Cardiac fibroblast (primary cell): ENCODE results near the gene MSI2.

Source experiments
- DNase-seq, 2 donors: peaks; one replicate each; pipeline versions ENCODE4 v3.0.0 to v3.0.0-alpha.2; 2010; ENCODE audit warnings: low read depth in 2 of 2
- H3K4me3 ChIP-seq, 2 donors: replicated peaks in 1 of 2; 1 replicate in 1 of 2; 2 replicates in 1 of 2; pipeline ENCODE4 v1.5.1; 2011; ENCODE audit warnings: low read depth in 2 of 2, low read length in 2 of 2, mild to moderate bottlenecking in 2 of 2, moderate library complexity in 1 of 2
- TF ChIP-seq, protein P1 (sequence below): IDR thresholded peaks from one replicate; pipeline ENCODE4 v1.5.1; 2011; ENCODE audit warnings: low read depth, mild to moderate bottlenecking, low read length, inconsistent platforms

Gene MSI2

DNA sequence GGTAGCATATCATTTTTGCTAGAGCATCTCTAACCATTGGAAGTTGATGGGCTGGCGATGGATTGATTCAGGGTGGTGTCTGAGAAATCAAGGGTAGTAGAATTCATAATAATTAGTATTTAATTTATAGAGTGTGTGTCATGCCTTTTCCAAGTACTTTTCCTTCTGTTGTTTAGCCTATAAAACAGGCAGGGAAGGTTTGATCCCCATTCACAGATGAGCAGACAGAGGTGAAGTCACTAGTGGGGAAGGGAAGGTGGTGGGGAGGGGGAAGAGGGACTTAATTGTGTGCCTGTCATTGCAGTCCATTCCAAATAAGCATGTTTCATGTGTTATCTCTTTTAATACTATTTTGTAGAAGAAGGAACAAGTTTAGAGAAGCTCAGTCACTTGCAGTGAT, 131.3 kb downstream of the MSI2 start:
- DNase-seq, result no peak
- no peak overlapping the region for H3K4me3 ChIP-seq
- TF ChIP-seq, protein P1, sequence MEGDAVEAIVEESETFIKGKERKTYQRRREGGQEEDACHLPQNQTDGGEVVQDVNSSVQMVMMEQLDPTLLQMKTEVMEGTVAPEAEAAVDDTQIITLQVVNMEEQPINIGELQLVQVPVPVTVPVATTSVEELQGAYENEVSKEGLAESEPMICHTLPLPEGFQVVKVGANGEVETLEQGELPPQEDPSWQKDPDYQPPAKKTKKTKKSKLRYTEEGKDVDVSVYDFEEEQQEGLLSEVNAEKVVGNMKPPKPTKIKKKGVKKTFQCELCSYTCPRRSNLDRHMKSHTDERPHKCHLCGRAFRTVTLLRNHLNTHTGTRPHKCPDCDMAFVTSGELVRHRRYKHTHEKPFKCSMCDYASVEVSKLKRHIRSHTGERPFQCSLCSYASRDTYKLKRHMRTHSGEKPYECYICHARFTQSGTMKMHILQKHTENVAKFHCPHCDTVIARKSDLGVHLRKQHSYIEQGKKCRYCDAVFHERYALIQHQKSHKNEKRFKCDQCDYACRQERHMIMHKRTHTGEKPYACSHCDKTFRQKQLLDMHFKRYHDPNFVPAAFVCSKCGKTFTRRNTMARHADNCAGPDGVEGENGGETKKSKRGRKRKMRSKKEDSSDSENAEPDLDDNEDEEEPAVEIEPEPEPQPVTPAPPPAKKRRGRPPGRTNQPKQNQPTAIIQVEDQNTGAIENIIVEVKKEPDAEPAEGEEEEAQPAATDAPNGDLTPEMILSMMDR, result no peak

DNA sequence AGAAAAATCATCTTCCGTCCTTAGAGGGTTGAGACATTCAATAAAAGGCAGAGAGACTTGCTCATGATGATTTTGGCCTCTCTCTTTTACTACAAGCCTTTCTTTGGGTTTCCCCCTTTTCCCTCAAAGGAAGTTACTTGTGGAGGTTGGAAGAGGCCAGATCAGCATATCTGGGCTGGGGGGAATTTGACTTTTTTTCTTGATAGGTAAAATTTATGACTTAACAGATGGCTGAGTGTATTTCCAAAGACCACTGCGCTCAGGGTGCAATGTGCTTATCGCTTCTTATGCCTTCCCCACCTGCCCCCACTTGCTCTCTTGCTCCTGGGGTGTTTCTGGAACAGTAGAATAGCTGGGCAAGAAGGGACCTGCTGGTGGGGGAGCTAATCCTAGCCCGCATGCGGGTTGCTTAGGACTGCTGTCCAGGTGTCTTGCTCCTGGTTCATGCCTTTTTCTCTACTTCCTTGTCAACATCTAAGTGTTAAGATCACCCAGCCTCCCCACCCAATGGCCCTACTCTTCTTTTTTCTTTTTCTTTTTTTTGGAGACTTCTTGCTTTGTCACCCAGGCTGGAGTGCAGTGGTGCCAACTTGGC, 131.9 kb downstream of the MSI2 start:
- TF ChIP-seq, protein P1, result no peak
- DNase-seq, result no peak
- H3K4me3 ChIP-seq, result no peak overlapping the region

DNA sequence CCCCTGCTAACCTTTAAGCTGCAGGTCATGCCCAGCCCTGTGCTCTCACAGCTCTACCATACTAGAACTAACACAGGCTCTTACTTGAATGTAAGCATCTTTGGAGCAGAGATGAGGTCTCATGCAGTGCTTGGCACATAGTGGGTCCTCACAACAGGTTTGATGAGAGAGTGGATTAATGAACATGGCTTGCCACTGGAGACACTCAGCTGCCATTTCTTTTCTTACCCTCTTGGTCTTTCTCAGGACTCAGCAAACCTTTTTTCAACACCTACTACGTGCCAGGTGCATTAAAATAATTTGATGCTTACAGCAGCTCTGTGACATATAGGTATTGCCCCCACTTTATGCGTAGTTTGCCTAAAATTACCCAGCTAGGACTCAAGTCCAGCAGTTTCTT, 133.2 kb downstream of the MSI2 start:
- H3K4me3 ChIP-seq, result no peak overlapping the region
- no peak for DNase-seq
- TF ChIP-seq, protein P1, result no peak

DNA sequence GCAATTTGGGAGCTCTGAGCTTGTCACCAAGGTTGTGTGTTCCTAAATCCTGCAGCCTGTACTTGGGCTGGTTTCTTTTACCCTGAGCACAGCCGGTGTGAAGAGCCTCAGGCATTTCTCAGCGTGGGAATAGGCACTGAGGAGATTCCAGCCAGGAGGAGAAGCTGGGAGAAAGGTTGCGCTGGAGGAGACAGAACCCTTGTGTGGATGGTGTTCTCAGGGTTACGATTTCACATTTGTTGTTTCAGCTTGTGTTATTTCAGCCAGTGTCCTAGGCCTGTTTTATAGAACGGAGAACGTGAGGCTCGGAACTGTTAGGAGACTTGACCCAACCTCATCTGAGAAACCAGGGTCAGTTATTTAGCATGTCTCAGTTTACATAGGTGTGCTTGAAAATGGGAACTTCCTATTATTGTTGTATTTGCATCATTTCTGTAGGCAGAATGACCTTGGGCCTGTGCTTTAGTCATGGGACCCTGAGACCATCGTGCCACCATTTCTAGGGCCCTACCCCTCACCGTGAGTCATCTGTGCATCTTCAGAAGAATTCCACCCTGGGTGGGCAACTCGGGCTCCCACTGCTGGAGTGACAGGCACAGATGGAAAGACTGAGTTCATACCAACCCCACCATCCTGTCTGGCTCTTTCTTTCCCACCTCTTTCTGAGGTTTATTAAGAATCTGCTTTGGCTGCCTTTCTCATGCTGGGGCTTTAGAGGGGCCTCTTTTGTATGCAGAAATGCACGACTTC, 134.9 kb downstream of the MSI2 start:
- no peak for DNase-seq
- TF ChIP-seq, protein P1, result no peak
- no peak overlapping the region for H3K4me3 ChIP-seq

DNA sequence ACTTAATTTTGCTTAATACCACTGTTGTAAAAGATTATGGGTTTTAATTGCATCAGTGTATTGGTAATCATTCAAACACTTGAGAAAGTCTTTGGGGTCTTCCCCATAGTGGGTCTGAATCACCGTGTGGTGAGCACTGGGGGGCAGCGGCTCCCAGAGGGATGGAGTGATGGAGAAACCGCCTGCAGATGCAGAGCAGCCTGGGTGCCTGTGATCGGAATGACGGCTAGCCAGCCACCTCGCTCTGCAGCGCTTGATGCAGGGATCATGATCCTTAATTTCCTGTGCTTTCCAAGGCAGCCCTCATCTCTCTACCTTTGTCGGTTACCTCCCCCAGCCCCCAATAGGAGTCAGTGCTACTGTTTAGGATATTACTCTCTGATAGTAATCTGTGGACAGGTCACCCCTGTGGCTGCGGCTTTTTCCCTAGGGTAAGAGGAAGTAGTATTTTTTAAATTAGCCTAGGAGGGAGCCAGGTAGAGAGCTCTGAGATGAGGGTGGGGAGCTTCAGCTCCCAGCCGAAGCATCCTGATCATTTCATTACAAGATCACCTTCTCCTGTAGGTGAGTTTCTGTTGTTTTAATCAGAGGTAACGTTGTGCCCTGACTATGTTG, 135.6 kb downstream of the MSI2 start:
- DNase-seq, result no peak
- H3K4me3 ChIP-seq, result no peak overlapping the region
- TF ChIP-seq, protein P1, result no peak

DNA sequence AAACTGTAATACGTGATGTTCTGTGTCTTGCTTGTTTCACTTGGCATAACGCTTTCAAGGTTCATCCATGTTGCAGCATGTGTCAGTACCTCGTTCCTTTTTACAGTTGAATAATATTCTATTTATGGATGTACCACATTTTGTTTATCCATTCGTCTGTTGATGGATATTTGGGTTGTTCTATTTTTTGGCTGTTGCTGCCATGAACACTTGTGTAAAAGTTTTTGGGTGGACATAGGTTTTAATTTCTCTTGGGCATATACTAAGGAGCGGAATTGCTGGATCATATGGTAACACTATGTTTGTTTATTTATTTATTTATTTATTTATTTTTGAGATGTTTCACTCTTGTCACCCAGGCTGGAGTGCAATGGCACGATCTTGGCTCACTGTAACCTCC, 137.0 kb downstream of the MSI2 start:
- TF ChIP-seq, protein P1, result no peak
- DNase-seq, result no peak
- no peak overlapping the region for H3K4me3 ChIP-seq
